Endothelial cell (in vitro differentiated cells): ENCODE measurements around the gene DDI2. TPM values are rescaled to one million over a fixed set of nuclear protein-coding genes. Genes with fewer than 3 reads are reported as not detected.

Experiments
- DNase-seq: peaks from one replicate; pipeline ENCODE4 v3.0.0; 2021; ENCODE audit warnings: low spot score
- H3K27ac Mint-ChIP-seq: one replicate; pipeline ENCODE4 v1.8.0; 2021; ENCODE audit warnings: mixed read lengths, inconsistent platforms; ENCODE audit not compliant: unreplicated experiment
- H3K27me3 Mint-ChIP-seq: one replicate; pipeline ENCODE4 v1.8.0; 2021; ENCODE audit warnings: mild to moderate bottlenecking, moderate library complexity, mixed read lengths, inconsistent platforms; ENCODE audit not compliant: unreplicated experiment
- H3K36me3 Mint-ChIP-seq: one replicate; pipeline ENCODE4 v1.8.0; 2021; ENCODE audit warnings: mild to moderate bottlenecking, low read depth, mixed read lengths, inconsistent platforms; ENCODE audit not compliant: unreplicated experiment
- H3K4me1 Mint-ChIP-seq: one replicate; pipeline ENCODE4 v1.8.0; 2021; ENCODE audit warnings: mild to moderate bottlenecking, mixed read lengths, inconsistent platforms; ENCODE audit not compliant: unreplicated experiment
- H3K4me3 Mint-ChIP-seq: one replicate; pipeline ENCODE4 v1.8.0; 2021; ENCODE audit warnings: mild to moderate bottlenecking, mixed read lengths, inconsistent platforms; ENCODE audit not compliant: unreplicated experiment
- H3K9me3 Mint-ChIP-seq: one replicate; pipeline ENCODE4 v1.8.0; 2021; ENCODE audit warnings: mixed read lengths, inconsistent platforms; ENCODE audit not compliant: unreplicated experiment
- CTCF ChIP-seq: fragments of 200-600 bp; sonication (generic); IDR thresholded peaks from one replicate; pipeline ENCODE4 v1.5.0; 2021; ENCODE audit warnings: antibody characterized with exemption; ENCODE audit not compliant: unreplicated experiment
- total RNA-seq: library from RNA; stranded (reverse); fragmentation: NEBNext Ultra II Directional; extraction: Animal tissue kit (Norgen Biotek cat#: 25700); gene quantifications from one replicate; pipeline ENCODE4 v1.2.1, GENCODE V29; 2021; ENCODE audit not compliant: unreplicated experiment

DDI2 gene
- total RNA-seq, 1 donor from 2014 or later: 24.0 TPM

GRCh38 chr1:15707239-15707925, 90.1 kb downstream of the DDI2 start:
- no peak overlapping the region for H3K4me3 Mint-ChIP-seq
- H3K36me3 Mint-ChIP-seq: peaks cover 7% of the 10 kb centered on the region
- no peak for DNase-seq
- H3K27me3 Mint-ChIP-seq: no peaks in the 10 kb centered on the region
- H3K9me3 Mint-ChIP-seq: no peaks in the 10 kb centered on the region
- peaks cover 21% of the 10 kb centered on the region for H3K4me1 Mint-ChIP-seq
- no peak for TF ChIP-seq CTCF
- H3K27ac Mint-ChIP-seq: no peak overlapping the region

- H3K27me3 Mint-ChIP-seq: no peaks in the 10 kb centered on the region
- TF ChIP-seq CTCF: no peak
- no peak overlapping the region for H3K4me3 Mint-ChIP-seq
- DNase-seq: no peak
- H3K4me1 Mint-ChIP-seq: peaks cover 13% of the 10 kb centered on the region
- no peak overlapping the region for H3K27ac Mint-ChIP-seq
- H3K9me3 Mint-ChIP-seq: no peaks in the 10 kb centered on the region
- peaks cover 3% of the 10 kb centered on the region for H3K36me3 Mint-ChIP-seq
Measured at GRCh38 chr1:15708486-15709137, 91.4 kb downstream of the DDI2 start.

- Mint-ChIP-seq H3K36me3 (peaks cover 3% of the 10 kb centered on the region), H3K27ac (no peak overlapping the region), H3K27me3 (no peaks in the 10 kb centered on the region), H3K9me3 (no peaks in the 10 kb centered on the region), H3K4me1 (peaks cover 7% of the 10 kb centered on the region), H3K4me3 (no peak overlapping the region)
- no peak for DNase-seq
- TF ChIP-seq CTCF: no peak
Measured at GRCh38 chr1:15709226-15709625, 92.0 kb downstream of the DDI2 start.

GRCh38 chr1:15712168-15712567, 94.9 kb downstream of the DDI2 start:
- no peak overlapping the region for H3K27ac Mint-ChIP-seq
- H3K4me3 Mint-ChIP-seq: no peak overlapping the region
- H3K4me1 Mint-ChIP-seq: peaks cover 3% of the 10 kb centered on the region
- H3K36me3 Mint-ChIP-seq: peaks cover 6% of the 10 kb centered on the region
- no peak for DNase-seq
- peaks cover 4% of the 10 kb centered on the region for H3K27me3 Mint-ChIP-seq
- H3K9me3 Mint-ChIP-seq: no peaks in the 10 kb centered on the region
- no peak for TF ChIP-seq CTCF
